Choroid plexus epithelial cell (primary cell): Measurements from ENCODE around the gene TULP1.

Experiments
- DNase-seq: peaks from one replicate; pipeline ENCODE4 v3.0.0-alpha.2; 2010; ENCODE audit warnings: low read depth
- H3K4me3 ChIP-seq: 2 replicates; pipeline ENCODE4 v1.5.1; 2011; ENCODE audit warnings: low read depth, mild to moderate bottlenecking, control low read depth, low read length, moderate library complexity
- TF ChIP-seq, protein P1 (sequence below): conservative IDR thresholded peaks from 2 replicates; pipeline ENCODE4 v1.5.1; 2011; ENCODE audit warnings: low read depth, mild to moderate bottlenecking, control low read depth, inconsistent platforms, low read length, moderate library complexity

The TULP1 gene

DNA sequence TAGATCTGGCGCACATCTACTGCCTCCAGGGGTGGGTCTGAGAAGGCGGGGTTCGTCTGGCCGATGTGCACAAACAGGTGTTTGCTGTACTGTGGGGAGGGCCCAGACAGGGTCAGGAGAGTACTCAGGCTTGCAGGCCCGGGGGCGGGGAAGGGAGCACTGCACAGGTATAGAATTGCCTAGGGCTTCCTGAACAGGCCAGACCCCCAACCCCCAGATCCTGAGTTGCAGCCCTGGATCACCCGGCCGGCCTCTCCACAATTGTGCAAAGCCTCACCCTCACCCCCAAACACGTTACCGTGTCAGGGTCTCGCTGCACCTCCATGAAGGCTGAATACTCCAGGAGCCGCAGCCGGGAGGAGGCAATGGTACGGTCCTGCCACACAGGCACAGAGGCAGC, 36.7 kb downstream of the TULP1 start:
- DNase-seq = no peak
- no peak overlapping the region for H3K4me3 ChIP-seq
- TF ChIP-seq, protein P1, sequence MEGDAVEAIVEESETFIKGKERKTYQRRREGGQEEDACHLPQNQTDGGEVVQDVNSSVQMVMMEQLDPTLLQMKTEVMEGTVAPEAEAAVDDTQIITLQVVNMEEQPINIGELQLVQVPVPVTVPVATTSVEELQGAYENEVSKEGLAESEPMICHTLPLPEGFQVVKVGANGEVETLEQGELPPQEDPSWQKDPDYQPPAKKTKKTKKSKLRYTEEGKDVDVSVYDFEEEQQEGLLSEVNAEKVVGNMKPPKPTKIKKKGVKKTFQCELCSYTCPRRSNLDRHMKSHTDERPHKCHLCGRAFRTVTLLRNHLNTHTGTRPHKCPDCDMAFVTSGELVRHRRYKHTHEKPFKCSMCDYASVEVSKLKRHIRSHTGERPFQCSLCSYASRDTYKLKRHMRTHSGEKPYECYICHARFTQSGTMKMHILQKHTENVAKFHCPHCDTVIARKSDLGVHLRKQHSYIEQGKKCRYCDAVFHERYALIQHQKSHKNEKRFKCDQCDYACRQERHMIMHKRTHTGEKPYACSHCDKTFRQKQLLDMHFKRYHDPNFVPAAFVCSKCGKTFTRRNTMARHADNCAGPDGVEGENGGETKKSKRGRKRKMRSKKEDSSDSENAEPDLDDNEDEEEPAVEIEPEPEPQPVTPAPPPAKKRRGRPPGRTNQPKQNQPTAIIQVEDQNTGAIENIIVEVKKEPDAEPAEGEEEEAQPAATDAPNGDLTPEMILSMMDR = no peak

GRCh38 chr6:35475573-35475972, 37.1 kb downstream of the TULP1 start:
- TF ChIP-seq, protein P1 = no peak
- H3K4me3 ChIP-seq = no peak overlapping the region
- no peak for DNase-seq

DNA sequence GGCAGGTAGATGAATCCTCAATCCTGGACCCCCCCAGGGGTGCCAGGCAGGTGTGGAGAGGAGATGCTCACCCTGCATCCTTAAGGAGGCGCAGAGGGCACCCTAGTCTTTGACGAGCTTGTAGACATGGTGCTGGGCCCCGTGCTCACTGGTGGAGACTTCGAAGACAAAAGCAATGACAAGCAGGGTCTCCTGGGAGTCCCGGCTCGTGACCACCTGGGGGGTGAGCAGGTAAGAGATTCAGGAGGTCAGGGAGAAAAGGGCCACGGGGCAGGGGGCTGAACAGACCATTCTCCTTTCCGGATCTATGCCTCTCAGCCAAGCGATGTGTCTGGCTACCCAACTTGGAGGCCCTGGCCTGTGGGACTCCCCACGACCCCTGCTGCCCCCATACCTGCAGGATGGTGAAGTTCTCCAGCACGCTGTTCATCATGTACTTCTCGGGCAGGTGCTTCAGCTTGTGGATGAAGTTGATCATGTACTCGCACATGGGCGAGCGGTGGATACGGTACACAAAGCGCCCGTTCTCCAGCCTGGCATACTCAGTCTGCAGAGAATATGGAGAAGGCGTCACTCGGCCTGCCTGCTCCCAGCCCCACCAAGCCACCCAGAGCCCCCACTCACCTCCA, 37.6 kb downstream of the TULP1 start:
- TF ChIP-seq, protein P1 = no peak
- no peak overlapping the region for H3K4me3 ChIP-seq
- no peak for DNase-seq

- no peak overlapping the region for H3K4me3 ChIP-seq
- no peak for DNase-seq
- TF ChIP-seq, protein P1 = no peak
Measured at GRCh38 chr6:35474131-35474941, 38.4 kb downstream of the TULP1 start.

DNA sequence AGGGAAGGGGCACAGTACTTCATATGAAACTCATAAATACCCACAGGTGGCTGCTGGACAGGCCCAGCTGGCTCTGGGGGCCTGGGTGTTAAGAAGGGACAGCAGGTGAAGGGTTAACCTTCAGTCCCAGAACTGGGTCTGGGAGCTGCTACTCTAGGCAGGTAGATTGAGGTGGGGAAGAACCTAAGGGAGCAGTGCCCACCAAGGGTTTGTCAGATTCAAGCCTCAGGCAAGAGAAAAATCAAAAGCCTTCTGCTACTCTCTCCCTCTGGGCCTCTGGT, 38.9 kb downstream of the TULP1 start:
- DNase-seq = no peak
- no peak overlapping the region for H3K4me3 ChIP-seq
- TF ChIP-seq, protein P1 = no peak

DNA sequence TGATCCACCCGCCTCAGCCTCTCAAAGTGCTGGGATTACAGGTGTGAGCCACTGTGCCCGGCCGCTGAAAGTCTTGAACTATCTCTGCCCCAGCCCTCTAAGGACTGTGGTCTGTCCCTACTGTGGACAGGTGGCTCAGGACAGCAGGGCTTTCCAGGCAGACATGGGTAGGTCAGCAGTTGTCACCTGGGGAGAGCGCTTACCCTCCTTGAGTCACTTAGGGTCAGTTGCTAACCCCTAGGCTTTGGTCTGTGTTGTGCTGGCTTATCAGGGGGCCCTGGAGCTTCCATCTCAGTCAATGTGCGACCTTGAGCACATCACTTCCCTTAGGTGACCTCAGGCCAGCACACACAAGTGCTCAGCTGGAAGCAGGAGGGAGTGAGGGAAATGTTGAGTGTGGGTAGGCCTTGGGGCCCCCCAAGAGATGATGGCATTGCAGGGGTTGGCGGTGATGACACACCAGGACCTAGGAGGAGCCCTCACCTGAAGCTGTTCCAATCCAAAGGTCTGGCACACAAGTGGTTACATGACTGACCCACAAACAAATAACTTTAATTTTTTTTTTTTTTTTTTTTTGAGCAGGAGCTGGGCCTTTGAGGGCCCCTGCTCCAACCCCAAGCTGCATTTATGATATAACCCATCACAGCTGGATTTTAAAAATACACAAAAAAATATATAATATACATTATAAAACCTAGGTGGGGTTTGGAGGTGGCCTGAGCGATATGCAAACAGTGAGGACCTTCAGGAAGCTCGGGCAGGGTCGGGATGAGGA, 39.4 kb downstream of the TULP1 start:
- no peak overlapping the region for H3K4me3 ChIP-seq
- TF ChIP-seq, protein P1 = no peak
- no peak for DNase-seq
